ENCODE data around the gene FHDC1. TPM values are rescaled to one million over a fixed set of nuclear protein-coding genes. Genes with fewer than 3 reads are reported as not detected.

Gene FHDC1
- total RNA-seq, 2 donors from 2014 or later, result 1.2 to 2.4 TPM

DNA sequence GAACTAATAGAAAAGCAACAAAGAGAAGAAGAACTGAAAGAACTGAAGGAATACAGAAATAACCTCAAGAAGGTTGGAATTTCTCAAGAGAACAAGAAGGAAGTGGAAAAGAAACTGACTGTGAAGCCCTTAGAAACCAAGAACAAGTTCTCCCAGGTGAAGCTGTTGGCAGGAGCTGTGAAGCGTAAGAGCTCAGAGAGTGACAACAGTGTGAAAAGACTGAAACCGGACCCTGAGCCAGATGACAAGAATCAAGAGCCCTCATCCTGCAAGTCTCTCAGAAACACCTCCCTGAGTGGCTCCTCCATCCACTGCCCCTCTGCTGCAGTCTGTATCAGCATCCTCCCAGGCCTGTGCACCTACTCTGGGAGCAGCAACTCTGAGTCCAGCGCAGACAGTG is 8.4 kb upstream of the FHDC1 start:
- intact Hi-C loops (cut with DNase I), result no loop called here
- DNase-seq (ENCODE audit: low spot score), result no peak

DNA sequence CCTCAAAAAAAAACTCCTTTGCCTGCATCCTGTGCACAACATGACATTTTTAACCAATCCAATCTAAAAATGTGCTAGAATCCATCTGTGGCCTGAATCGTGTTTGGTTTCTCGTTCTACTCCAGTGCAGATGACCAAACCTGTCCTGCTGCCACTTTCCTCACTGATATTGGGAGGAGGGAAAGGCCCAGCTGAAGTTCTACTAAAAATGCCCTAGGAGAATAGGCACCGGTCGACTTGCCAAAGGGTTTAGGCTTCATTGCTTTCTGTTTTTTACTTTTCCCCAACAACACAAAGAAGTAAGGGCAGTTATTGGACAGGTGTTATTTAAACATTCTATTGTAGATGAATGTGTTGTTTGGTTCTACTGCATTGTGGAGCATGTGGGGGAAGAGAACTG is 7.8 kb upstream of the FHDC1 start:
- no peak for DNase-seq (ENCODE audit: low spot score)
- intact Hi-C loops (cut with DNase I), result no loop called here

DNA sequence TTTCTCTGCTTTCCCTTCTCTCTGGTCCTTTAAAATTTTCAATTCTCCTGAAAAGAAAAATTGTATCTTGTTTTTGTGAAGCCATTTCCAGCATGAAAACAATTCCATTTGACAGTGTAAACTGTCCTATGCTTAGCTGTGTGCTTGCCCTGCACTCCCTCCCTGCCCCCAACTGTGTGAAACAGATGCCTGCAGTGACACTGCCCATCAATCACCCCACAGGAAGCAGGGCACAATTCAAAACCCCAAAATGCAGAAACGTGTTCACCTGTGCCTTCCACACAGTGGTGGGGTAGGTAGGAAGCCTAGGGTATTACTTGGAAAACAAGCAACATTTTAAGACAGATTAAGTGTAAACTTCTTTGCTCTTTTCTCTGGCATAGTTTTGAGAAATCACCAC is 6.2 kb upstream of the FHDC1 start:
- intact Hi-C loops (cut with DNase I), result no loop called here
- DNase-seq (ENCODE audit: low spot score), result no peak

DNA sequence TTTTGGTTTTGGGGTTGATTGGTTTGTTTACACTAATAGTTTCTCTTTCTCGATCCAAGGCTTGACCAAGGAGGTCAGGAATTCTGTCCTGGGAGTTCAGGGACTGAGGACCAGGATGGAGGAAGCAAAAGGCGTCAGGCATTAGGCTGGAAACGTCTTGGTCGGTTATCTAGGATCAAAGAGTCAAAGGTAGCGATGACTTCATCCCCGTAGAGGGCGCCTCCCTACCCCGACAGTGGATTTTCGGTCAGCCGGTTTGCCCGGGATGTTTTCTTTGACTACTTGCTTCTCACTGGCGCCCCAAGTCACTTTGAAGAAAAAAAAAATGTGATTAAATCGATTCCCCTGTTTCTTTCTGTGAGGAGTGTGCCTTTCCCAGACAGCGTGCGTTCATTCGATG is 980 bp upstream of the FHDC1 start:
- DNase-seq (ENCODE audit: low spot score), result no peak
- intact Hi-C loops (cut with DNase I), result no loop called here

DNA sequence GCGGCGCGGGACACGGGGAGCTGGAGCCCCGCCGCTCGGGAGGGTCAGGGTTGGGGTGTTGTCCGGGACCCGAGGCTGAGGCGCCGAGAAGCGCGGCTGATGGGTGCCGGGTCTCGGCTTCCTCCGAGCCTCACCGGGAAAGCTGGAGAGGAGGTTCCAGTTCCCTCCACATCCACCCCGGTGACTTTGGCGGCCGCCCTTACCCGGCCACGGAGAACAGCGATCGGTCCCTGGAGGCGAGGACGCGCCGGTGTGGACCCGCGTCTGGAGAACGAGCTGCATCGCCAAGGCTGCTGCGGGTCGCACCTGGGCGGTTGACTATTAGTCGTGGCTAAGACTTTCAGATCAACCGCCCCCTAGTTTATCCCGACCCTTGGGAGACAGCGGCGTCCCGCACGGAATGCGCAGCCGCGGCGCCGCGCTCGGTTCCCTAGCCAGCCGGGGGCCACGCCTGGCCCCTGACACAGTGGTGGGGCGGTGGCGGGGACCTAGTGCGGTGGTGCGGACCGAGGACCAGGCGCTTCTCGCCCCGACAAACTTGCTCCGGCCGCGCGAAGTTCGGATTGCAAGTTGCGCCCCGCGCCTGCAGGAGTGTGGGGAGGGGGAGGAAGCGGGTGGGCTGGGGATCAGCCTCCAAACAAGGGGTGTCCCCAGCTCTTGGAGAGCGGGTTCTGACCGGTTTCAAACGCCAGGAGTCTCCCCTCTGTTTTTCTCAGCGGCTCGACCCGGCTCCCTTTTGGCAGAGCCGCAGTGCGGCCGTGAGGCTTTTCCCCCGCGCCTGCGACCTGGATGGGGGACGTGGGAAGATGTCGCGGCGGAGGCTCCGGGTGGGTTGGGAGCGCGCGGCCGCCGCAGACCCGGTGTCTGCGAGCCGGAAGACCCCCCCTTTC is 568 bp downstream of the FHDC1 start:
- peak; percentile 85 for DNase-seq (ENCODE audit: low spot score)
- intact Hi-C loops (cut with DNase I), result no loop called here

DNA sequence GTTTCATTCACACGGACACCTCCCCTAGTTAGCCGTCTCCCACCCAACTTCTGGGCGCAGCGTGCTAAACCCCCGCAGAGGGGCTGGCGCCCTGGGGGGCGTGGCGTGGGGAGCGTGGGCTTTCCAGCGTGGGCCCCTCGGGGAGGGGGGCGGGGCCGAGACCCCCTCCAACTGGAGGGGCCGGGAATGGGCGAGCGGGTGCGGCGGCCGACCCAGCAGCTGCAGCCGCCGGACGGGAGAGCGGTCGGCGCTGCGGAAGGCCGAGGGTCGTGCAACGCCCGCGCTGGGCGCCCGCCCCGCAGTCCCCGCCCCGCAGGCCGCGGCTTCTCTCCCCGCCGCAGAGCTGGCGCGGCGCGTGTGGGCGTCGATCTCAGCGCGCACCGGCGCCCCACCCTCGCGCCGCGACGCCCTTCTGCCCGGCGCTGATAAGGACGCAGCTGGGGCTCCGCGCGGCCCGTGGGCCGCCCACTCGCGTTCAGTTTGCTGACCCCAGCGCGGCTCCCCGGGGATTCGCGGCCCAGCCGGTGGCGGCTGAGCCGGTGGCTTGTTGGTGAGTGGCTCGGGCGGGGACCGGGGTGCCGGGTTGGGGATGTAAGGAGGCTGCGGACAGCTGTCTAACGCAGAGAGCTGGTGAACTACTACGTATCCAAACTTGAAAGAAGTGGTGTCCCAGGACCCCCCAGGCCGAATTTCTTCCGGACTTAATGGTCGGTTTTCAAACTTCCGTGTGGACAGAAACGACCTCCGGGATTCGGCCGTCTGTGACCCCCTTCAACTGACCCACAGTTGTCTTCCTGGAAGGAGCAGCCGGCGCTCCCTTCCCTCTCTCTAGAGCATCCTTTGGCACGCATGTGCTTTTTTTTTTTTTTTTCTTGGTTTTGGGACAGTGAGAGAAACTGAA is 1.5 kb downstream of the FHDC1 start:
- DNase-seq (ENCODE audit: low spot score), result peak; percentile 84
- intact Hi-C loops (cut with DNase I), result no loop called here

DNA sequence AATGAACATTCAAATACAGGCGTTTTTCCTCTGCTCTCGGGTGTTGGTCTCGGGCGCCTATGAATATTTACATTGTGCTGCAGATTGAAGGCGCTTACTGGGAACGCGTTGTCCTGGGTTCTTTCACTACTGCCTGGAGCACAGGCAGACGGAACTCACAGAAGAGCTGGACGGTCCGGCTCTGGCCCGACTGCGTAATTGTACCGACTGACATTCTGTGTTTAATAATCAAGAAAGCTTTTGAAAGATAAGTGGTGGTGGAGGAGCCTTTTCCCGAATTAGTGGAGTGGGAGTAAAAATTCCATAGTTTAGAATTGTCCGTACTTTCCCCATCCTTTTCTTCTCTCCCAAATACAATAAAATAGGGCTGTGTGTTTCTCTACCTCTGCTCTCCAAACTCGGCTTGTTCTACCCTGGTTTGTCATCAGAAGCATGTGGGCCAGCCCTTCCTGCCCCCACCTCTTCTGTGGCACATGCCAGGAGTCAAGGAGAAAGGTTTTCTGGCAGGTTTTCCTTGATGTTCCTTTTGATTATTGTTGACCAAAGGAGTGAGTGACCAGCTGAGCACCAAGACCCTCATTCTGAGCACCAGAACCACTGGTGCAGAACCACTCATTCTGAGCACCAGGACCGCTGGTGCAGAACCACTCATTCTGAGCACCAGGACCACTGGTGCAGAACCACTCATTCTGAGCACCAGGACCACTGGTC is 2.3 kb downstream of the FHDC1 start:
- no peak for DNase-seq (ENCODE audit: low spot score)
- intact Hi-C loops (cut with DNase I), result no loop called here

DNA sequence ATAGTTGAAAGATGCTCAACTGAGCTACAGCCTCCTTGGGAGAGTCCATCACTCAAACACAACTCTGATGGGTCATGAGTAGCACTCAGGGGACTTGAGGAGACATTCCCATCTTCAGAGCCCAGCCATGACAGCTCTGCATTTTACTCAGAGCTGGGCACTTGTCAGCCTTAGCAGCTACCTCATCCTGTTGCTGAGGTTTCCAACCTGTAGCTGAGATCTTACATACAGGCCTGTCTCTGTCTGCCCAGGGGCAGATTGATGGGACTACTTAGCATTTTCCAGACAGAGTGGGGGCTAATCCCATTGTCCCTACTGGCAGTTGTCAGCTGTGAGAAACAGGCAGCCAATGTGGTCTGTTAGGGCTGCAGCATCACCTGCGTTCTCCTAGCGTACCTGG is 3.5 kb downstream of the FHDC1 start:
- intact Hi-C loops (cut with DNase I), result no loop called here
- DNase-seq (ENCODE audit: low spot score), result no peak

DNA sequence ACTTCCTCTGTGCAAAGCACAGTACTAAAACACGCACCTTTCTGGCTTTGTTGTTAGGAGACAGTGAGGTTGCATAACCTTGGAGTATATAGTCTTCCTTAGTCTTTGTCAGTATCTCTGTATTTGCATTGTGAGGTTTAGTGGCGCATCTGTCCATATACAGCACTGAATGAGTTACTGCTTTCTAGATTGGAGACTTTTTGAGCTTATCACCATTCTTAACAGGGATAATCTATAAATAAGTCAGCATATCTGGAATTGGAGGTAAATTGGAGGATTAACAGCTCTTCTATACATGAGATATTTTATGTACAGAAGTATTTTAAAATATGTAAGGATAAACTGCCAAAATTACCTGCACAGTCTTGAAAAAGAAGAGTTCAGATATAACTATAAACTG is 4.3 kb downstream of the FHDC1 start:
- intact Hi-C loops (cut with DNase I), result no loop called here
- no peak for DNase-seq (ENCODE audit: low spot score)

DNA sequence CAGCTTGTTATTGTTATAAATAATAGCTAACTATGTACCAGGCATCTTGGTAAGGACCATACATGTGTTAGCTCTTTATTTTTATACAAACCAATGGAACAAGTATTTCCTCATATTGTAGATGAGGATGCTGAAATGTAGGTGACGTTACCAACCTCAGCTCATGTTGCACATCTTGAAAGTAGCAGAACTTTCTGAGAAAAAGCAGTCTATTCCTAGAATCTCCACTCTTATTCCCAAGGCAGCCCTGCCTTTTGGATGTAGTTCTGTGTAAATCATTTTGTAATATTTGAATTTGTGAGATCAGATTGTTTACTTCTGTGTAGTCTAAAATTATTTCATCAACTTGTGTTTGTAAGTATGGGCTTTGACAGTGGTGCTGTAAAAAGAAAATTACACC is 5.3 kb downstream of the FHDC1 start:
- intact Hi-C loops (cut with DNase I), result no loop called here
- no peak for DNase-seq (ENCODE audit: low spot score)

DNA sequence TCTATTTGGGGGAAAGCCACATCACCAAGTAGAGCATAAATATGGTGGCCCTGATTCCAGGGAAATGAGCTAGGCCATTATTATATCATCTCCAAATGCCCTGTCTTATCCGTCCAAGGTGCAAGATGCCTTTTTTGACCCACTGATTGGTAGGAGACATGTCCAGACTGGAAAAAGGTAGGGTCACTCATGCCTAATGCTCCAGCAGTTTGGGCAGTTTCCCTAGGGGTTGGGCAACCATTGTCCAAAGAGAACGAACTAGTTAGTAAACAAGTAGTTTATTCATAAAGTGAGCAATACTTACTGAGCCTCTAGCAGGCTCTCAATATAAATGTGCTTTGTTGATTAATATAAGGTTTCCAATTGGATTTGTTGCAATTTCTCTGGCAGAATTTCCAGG is 6.2 kb downstream of the FHDC1 start:
- intact Hi-C loops (cut with DNase I), result no loop called here
- DNase-seq (ENCODE audit: low spot score), result no peak

DNA sequence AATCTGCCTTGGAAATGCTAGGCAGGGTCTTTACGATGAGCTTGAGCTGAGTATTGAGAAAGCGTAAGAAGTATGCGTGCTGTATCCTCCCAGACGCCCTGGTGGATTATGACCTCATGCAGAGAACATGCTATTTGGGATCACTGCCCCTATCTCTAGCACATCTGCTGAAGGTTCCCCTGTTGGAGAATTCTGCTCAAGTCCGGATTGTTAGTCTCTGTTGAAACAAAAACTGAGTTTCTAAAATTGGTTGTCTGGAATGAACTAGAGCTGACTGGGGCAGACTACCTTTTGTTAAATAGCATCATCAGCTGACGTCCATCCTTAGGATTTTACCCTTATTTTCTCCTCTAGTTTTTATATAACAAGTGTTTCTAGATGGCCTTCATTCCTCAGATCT is 7.5 kb downstream of the FHDC1 start:
- no peak for DNase-seq (ENCODE audit: low spot score)
- intact Hi-C loops (cut with DNase I), result no loop called here

DNA sequence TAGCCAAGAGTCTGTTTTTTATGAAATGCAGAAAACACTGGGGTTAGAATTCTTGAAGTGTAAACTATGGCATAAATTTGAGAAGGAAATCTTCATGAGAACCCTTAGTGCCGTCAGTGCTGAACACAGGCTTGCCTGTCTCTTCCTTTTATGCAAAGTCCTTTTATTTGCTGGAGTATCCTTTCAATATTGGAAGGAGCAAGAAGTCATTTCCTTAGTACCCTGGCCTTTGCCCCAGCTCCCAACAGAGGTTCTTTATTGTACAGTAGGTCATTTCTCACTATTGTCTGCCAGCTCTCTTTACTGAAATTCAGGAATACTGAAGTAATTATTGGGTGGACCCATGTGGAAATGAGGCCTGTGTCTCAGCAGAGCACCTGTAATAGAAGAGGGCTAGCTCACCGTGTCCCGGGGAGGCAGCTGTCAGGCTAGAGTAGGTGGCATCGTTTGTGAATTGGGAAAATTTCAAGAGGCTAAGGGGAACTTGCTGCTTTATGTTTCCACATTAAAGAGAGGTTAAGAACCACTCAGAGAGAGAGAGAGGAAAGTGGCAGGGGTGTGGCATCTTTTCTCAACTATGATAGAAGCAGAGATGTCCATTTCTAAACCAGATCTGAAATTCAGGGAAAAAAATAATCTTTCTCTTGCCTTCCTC is 8.7 kb downstream of the FHDC1 start:
- no peak for DNase-seq (ENCODE audit: low spot score)
- intact Hi-C loops (cut with DNase I), result no loop called here

DNA sequence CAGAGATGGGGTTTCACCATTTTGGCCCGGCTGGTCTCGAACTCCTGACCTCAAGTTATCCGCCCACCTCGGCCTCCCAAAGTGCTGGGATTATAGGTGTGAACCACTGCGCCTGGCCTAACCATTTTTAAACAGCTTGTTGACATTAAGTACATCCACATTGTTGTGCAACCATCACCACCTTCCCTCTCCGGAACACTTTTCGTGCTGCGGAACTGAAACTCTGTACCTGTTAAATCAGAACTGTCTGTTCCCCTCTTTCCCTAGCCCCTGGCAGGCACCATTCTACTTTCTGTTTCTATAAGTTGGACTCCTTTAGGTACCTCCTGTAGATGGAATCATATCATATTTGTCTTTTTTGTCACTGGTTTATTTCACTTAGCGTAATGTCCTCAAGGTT is 9.5 kb downstream of the FHDC1 start:
- intact Hi-C loops (cut with DNase I), result no loop called here
- DNase-seq (ENCODE audit: low spot score), result no peak

DNA sequence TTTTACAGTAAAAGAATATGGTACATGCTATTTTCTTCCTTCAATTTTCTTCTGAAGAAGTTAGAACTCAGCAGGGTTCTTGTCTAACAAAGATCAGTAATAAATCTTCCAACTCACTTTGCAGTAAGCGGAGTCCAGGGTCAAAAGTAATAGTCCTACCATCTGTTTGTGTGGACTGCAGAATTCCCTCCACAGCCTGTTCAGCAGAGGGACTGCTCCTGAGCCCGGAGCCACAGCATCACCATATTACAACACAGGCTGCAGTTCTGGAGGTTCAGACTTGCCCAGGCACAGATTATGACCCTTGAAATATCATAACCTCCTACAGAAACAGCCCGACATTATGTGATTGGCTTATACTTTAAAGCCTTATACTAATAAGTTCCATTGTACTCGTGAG is 10.3 kb downstream of the FHDC1 start:
- intact Hi-C loops (cut with DNase I), result no loop called here
- DNase-seq (ENCODE audit: low spot score), result no peak

DNA sequence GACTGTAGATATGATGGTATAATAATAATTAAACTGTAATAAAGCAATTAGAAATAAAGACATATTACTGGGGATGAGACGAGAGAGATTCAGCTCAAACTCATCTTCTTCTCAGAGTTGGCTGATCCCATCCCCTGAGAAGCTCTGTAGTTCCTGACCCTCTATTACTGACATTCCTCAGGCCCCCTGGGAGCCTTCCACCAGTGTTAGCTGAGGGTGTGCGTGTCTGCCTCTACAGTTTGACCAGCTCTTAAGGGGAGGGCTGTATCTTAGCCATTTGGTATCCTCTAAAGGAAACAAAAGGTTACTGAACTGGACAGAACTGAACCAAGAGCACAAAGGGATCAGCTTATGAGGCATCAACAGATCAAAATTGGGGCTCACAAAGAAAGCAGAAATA is 11.2 kb downstream of the FHDC1 start:
- intact Hi-C loops (cut with DNase I), result no loop called here
- no peak for DNase-seq (ENCODE audit: low spot score)

DNA sequence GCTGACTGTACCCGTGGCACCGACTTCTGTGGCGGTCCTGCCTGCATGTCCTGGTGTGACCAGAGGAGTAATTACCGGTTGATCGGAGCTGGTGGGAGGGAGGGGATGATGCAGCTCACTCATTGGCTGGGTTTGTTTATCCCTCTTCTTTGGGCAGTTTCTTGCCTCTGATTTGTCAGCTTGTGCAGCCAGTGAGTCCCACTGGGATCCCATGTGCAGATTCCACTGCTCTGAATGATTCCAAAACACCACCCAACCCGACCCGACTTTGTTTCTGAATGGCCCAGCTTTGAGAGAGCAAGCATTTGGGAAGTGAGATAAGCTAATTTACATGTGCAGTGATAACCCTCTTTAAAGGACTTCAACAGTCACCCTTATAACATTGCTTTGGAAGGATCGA is 13.8 kb downstream of the FHDC1 start:
- DNase-seq (ENCODE audit: low spot score), result no peak
- intact Hi-C loops (cut with DNase I), result no loop called here

DNA sequence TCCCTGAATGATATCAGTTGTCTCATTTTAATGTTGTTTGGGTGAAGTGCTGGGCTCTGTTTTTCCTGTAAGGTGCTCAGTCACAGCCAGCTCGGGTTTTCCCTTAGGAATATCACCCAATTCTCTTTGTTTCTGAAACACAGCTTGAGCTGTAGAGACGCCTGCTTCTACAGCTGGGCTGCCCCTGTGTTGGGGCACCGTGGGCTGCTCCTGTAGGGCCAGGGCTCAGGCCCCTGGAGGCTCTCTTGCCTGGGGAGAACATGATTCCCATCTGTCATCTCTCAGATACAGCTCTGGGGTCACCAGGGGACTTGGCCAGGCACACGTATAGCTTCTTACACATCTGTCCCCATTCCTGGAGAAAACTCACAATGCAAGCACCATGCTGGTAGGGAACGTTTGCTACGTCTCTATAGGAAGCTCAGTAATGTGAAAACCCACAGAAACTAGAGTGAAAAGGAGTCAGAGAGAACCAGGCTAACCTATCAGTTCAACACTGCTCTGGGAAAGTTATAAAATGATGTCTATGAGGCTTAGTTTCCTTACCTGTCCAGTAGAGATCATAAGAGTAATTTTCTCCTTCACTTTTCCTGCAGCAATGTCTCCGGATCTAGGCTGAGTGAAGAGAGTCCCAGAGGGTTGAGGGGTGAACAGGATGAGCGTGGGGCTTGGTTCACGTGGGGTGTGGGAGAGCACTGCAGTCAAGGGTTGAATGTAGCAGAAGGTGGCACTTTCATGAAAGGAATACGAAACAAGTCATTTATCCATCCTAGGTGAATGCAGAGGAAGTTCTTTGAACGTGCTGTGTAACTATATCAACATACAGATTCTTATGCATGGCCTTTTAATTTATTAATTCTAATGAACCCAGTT is 14.5 kb downstream of the FHDC1 start:
- DNase-seq (ENCODE audit: low spot score), result no peak
- intact Hi-C loops (cut with DNase I), result no loop called here

DNA sequence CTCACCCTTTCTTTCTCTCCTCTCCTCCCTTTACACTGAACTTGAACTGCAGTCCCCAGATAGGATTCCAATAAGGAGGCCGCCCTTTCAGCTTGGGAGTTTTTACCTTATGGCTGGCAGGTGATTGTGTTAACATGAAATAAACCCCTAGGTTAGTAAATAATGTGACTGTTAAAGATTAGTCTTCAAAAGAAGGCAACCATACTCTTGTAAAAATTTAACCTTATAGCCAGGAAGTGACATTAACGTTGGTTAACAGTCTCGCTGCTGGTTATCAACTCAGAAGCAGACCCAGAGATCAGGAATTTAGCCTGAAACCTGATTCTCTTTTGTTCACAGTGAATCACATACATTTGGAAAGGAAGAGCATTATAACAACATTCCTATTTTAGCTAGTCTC is 15.2 kb downstream of the FHDC1 start:
- no peak for DNase-seq (ENCODE audit: low spot score)
- intact Hi-C loops (cut with DNase I), result no loop called here

Measured in posterior vena cava (tissue), 2 donors.